Stimulated activated memory B cell treated with anti-CD40 and anti-IgM and Interleukin-4, amounts not matched to agents 10 μg/mL and 1 μg/mL and 100 μg/mL, for 72 hours (primary cell): Measurements from ENCODE around the gene SYPL2.

Experiments
- ATAC-seq: fragments of 150-1000 bp; cut with Tn5 transposase; 2 replicates; pipeline ENCODE4 v1.10.0; 2021
- H3K27ac Mint-ChIP-seq: one replicate; pipeline ENCODE4 v1.8.0; 2022; ENCODE audit warnings: mild to moderate bottlenecking, mixed read lengths
- H3K27me3 Mint-ChIP-seq: one replicate; pipeline ENCODE4 v1.8.0; 2022; ENCODE audit warnings: mixed read lengths
- H3K36me3 Mint-ChIP-seq: one replicate; pipeline ENCODE4 v1.8.0; 2022; ENCODE audit warnings: mixed read lengths
- H3K4me1 Mint-ChIP-seq: one replicate; pipeline ENCODE4 v1.8.0; 2022; ENCODE audit warnings: mixed read lengths
- H3K4me3 Mint-ChIP-seq: one replicate; pipeline ENCODE4 v1.8.0; 2022; ENCODE audit warnings: mild to moderate bottlenecking, moderate library complexity, mixed read lengths
- H3K9me3 Mint-ChIP-seq: one replicate; pipeline ENCODE4 v1.8.0; 2022; ENCODE audit warnings: mixed read lengths

SYPL2 gene

DNA sequence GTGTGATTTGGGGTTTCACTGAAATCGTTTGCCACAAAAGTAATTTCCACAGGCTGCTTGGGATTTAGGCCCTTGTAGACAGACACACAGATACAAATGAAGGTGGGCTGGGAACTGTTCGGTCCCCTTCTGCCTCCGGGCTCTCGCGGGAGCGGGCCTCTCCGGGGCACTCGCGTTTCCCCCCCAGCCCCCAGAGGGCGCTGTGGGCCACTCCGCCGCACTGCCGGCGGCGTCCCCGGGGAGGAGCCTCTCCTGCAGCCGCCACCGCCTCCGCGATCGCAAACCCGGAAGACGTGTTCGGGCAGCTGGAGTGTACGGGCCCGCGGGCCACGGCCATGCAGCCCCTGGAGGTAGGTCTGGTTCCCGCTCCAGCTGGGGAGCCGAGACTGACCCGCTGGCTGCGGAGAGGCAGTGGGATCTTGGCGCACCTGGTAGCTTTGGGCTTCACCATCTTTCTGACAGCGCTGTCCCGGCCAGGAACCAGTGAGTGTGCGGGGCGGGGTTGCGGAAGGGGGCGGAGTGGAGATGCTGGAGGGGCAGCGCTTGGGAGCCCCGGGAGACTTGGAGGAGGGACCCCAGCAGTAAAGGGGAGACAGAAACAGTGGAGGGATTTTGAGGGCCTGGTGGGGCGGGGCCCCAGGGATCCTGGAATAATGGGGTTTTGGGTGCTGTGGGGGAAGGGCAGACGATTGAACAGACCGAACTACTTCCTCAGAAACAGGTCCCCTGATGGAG, 27.6 kb downstream of the SYPL2 start, which contains the start of gene CYB561D1:
TSS of gene CYB561D1 (plus strand) at position 290 of the 735 bp plus-strand sequence. CDS start at position 336, 46 bp downstream.
- H3K4me3 Mint-ChIP-seq: peak within 1 kb of the TSS; percentile 87
- no peaks in the 10 kb centered on the region for H3K27me3 Mint-ChIP-seq
- peak within 1 kb of the TSS; percentile 80 for H3K27ac Mint-ChIP-seq
- no peaks in the 10 kb centered on the region for H3K9me3 Mint-ChIP-seq
- H3K36me3 Mint-ChIP-seq: peaks cover 23% of the 10 kb centered on the region
- ATAC-seq: peak; percentile 94
- H3K4me1 Mint-ChIP-seq: peaks cover 47% of the 10 kb centered on the region

GRCh38 chr1:109495738-109496137, 29.4 kb downstream of the SYPL2 start:
- Mint-ChIP-seq H3K9me3 (no peaks in the 10 kb centered on the region), H3K4me1 (peaks cover 55% of the 10 kb centered on the region)
- no peak for ATAC-seq

DNA sequence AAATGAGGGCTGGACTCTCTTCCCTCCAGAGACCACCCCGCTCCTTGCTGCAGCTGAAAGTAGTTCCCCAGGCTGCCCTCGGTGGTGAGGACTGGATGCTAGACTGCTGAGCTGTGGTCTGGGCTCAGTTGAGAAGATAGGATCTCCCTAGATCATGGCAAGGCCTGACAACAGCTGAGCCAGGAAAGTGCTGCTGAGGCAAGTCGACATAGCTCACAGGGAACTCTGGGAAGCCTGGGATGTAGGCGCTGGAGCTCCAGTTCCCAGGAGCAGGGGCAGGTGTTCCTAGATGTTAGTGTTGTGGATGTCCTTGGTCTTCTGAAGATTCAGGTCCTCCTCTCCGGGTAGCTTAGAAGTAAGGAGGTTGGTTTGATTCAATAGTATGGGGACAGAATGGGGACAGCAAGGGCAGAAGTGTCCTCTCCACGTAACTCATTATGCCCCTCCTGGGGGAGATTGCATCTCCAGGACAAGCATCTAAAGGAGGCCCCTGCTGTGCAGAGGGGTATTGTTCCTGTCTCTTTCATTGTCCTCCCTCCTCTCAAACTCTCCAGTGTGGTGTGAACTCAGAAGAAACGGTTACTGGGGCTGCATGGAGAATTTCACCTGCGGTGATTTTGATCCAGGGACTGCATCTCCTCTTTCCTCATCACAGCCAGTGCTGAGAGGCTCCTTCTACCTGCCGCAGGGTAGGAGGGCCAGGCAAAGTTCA, 31.3 kb downstream of the SYPL2 start:
- H3K4me3 Mint-ChIP-seq: no peak overlapping the region

More at GRCh38 chr1:109495738-109496137, 29.4 kb downstream of the SYPL2 start:
- peaks cover 23% of the 10 kb centered on the region for H3K36me3 Mint-ChIP-seq
- peak overlapping the region; percentile 38 for H3K4me3 Mint-ChIP-seq
- H3K27me3 Mint-ChIP-seq: no peaks in the 10 kb centered on the region
- no peak overlapping the region for H3K27ac Mint-ChIP-seq

DNA sequence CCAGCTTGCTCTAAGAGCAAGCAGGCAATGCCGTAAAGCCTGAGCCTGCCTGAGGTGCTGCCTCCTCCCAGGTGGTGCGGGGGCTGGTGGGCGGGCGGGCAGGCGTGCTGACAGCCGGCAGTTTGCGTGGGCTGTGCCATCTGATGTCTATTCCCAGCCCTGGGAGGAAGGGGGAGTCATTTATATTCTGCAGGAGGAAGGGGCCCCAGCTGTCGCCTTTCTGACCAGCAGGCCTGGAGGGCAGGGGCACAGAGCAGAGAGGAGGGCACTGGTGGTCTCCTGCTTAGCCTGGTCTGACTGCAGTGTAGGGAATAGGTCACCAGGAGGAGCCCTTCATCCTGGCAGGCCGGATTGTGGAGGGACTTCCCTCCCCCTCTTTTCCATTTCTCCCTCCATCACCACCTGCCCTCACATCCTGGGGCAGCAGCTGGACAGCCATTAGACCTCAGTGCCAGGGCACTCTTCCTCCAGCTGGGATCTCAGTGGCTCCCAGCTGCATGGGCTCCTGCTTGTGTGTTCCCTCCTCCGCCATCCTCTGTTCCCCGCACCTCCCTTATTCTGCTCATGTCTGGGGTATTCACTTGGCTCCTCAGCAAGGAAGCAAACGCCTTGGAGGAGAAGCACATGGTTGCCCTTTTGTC, 31.9 kb downstream of the SYPL2 start:
- H3K36me3 Mint-ChIP-seq: peaks cover 23% of the 10 kb centered on the region
- H3K27me3 Mint-ChIP-seq: no peaks in the 10 kb centered on the region
- H3K4me3 Mint-ChIP-seq: no peak overlapping the region
- ATAC-seq: no peak
- peaks cover 58% of the 10 kb centered on the region for H3K4me1 Mint-ChIP-seq
- no peaks in the 10 kb centered on the region for H3K9me3 Mint-ChIP-seq
- H3K27ac Mint-ChIP-seq: no peak overlapping the region

More for the DNA sequence above, 31.3 kb downstream of the SYPL2 start:
- ATAC-seq: no peak
- H3K36me3 Mint-ChIP-seq: peaks cover 23% of the 10 kb centered on the region
- no peaks in the 10 kb centered on the region for H3K9me3 Mint-ChIP-seq
- no peak overlapping the region for H3K27ac Mint-ChIP-seq
- H3K27me3 Mint-ChIP-seq: no peaks in the 10 kb centered on the region
- H3K4me1 Mint-ChIP-seq: peaks cover 58% of the 10 kb centered on the region

GRCh38 chr1:109499081-109499480, 32.7 kb downstream of the SYPL2 start:
- H3K36me3 Mint-ChIP-seq: peaks cover 23% of the 10 kb centered on the region
- H3K4me1 Mint-ChIP-seq: peaks cover 58% of the 10 kb centered on the region
- no peak overlapping the region for H3K4me3 Mint-ChIP-seq
- H3K9me3 Mint-ChIP-seq: no peaks in the 10 kb centered on the region
- no peaks in the 10 kb centered on the region for H3K27me3 Mint-ChIP-seq
- no peak for ATAC-seq
- no peak overlapping the region for H3K27ac Mint-ChIP-seq

- H3K27me3 Mint-ChIP-seq: no peaks in the 10 kb centered on the region
- no peaks in the 10 kb centered on the region for H3K9me3 Mint-ChIP-seq
- ATAC-seq: no peak
- H3K4me3 Mint-ChIP-seq: no peak overlapping the region
- H3K36me3 Mint-ChIP-seq: peaks cover 23% of the 10 kb centered on the region
- H3K27ac Mint-ChIP-seq: no peak overlapping the region
- peaks cover 52% of the 10 kb centered on the region for H3K4me1 Mint-ChIP-seq
Measured at GRCh38 chr1:109499661-109500536, 33.6 kb downstream of the SYPL2 start.

DNA sequence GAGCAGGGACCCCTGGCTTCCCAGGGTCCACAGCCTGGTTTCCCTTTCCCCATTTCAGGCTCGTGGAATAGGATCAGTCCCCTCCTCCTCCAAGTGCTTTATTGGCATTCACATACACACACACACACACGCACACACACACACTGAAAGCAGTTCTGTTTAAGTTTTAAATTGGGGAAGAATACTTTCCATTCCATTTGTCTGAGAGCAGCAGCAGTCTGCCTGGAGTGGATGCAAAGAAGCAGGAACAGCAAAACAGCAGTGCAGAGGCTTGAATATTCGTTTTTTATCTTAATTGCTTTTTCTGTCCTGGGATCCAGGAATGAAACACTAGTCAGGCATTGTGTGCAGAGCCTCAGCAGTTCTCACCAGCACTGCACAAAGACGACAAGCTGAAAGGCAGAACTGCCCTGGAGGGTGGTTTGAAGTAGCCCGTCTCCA, 34.6 kb downstream of the SYPL2 start:
- H3K27me3 Mint-ChIP-seq: no peaks in the 10 kb centered on the region
- H3K4me1 Mint-ChIP-seq: peaks cover 41% of the 10 kb centered on the region
- peaks cover 19% of the 10 kb centered on the region for H3K36me3 Mint-ChIP-seq
- no peaks in the 10 kb centered on the region for H3K9me3 Mint-ChIP-seq
- no peak for ATAC-seq
- no peak overlapping the region for H3K4me3 Mint-ChIP-seq
- no peak overlapping the region for H3K27ac Mint-ChIP-seq

DNA sequence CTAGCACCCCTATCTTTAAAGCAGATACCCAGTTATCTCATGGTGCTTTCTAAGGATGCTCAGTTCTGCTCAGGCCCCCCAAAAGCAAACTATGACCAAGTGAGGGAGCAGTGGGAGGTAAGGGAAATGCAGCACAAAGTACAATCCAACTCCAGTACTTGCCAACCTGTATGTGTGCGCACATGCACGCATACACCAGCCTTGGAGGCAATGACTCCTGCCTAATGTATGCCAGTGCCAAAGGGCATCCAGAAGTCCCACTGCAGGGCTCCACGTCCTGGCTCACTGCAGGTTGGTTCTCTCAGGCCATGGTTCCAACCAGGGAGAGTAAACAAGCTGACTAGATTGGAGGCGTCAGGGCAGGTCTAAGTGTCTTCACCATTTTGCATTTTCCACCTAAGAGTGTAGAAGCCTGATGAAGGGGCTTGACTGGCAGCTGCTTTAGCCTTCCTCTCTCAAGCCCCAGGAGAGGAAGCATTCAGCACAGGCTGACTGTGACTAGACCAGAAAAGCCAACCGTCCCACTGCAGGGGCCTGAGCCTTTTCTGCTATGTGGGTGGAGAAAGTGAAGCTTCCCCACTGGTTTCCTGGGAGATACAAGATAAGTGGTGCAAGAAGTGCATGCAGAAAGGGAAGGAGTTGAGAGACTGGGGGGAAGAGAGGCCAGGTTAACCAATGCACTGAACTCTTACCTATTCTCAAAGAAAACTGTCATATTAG, 35.5 kb downstream of the SYPL2 start:
- H3K27ac Mint-ChIP-seq: no peak overlapping the region
- ATAC-seq: no peak
- H3K9me3 Mint-ChIP-seq: no peaks in the 10 kb centered on the region
- no peak overlapping the region for H3K4me3 Mint-ChIP-seq
- H3K4me1 Mint-ChIP-seq: peaks cover 33% of the 10 kb centered on the region
- no peaks in the 10 kb centered on the region for H3K27me3 Mint-ChIP-seq
- peaks cover 12% of the 10 kb centered on the region for H3K36me3 Mint-ChIP-seq

GRCh38 chr1:109502364-109502851, 36.1 kb downstream of the SYPL2 start:
- H3K4me1 Mint-ChIP-seq: peaks cover 30% of the 10 kb centered on the region
- no peaks in the 10 kb centered on the region for H3K9me3 Mint-ChIP-seq
- no peaks in the 10 kb centered on the region for H3K27me3 Mint-ChIP-seq
- H3K27ac Mint-ChIP-seq: no peak overlapping the region
- H3K4me3 Mint-ChIP-seq: no peak overlapping the region
- no peak for ATAC-seq
- H3K36me3 Mint-ChIP-seq: peaks cover 10% of the 10 kb centered on the region

- Mint-ChIP-seq H3K9me3 (no peaks in the 10 kb centered on the region), H3K27me3 (no peaks in the 10 kb centered on the region), H3K4me3 (no peak overlapping the region), H3K27ac (no peak overlapping the region), H3K4me1 (peaks cover 27% of the 10 kb centered on the region), H3K36me3 (peaks cover 8% of the 10 kb centered on the region)
- no peak for ATAC-seq
Measured at GRCh38 chr1:109503935-109504334, 37.6 kb downstream of the SYPL2 start.

DNA sequence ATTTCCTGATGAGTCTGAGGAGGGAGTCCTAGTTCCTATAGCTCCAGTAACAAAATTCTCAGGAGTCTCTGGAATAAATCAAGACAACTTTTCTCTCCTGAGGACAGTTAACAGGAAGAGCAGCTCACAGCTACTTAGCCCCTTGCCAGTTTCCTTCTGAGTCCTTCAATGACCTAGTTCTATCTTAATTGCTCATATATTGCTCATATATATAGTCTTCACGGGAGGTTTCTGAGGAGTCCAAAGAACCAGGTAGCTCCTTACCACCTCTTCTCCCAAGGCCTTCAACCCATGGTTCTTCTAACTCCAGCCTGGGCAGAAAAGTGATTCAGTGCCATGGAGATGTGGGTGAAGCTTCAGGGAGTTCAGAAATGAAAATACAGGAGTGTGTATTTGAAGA, 38.6 kb downstream of the SYPL2 start:
- Mint-ChIP-seq H3K36me3 (peaks cover 2% of the 10 kb centered on the region), H3K27me3 (peaks cover under 1% of the 10 kb centered on the region), H3K27ac (no peak overlapping the region), H3K9me3 (no peaks in the 10 kb centered on the region), H3K4me1 (peaks cover 25% of the 10 kb centered on the region), H3K4me3 (no peak overlapping the region)
- ATAC-seq: no peak

DNA sequence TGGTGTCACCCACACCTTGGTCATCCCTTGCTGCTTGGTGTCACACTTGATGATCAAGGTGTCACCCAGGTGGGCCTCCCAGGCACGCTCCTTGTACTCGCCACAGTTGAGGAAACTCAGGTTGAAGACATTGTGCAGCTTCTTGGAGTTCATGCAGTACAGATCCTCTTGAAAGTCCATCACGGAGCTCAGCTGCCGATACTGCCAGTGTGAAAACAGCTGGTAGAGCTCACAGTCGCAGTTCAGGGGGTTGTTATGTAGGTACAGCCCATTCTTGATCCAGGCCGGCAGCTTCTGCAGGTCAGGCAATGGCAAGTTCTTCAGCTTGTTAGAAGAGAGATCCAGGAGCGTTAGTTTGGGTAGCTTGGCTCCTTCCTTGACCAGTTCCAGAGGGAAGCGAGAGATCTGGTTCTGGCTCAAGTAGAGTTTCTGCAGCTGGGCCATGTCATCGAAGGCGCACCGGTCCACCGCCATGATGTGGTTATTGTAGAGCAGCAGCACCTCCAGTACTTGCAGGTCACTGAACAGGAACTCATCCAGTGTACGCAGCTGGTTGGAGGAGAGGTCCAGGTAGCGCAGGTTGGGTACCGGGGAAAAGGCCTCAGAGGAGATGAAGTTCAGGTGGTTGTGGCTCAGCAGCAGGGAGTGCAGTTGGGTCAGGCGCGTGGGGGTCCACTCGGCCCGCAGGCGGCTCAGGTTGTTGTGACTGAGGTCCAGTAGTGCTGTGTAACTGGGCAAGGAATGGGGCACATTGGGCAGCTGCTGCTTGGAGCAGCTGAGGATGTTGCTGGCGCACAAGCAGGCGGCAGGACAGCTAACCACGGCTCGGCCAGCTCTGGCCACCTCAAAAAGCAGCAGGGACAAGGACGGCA, 41.9 kb downstream of the SYPL2 start:
- Mint-ChIP-seq H3K27ac (peak overlapping the region; percentile 70), H3K27me3 (peaks cover 26% of the 10 kb centered on the region), H3K36me3 (no peaks in the 10 kb centered on the region), H3K9me3 (no peaks in the 10 kb centered on the region), H3K4me1 (peaks cover 22% of the 10 kb centered on the region), H3K4me3 (peak overlapping the region; percentile 89)
- no peak for ATAC-seq

GRCh38 chr1:109508873-109509175, 42.5 kb downstream of the SYPL2 start:
- H3K27me3 Mint-ChIP-seq: peaks cover 26% of the 10 kb centered on the region
- H3K27ac Mint-ChIP-seq: peak overlapping the region; percentile 70
- peaks cover 22% of the 10 kb centered on the region for H3K4me1 Mint-ChIP-seq
- no peak for ATAC-seq
- H3K36me3 Mint-ChIP-seq: no peaks in the 10 kb centered on the region
- H3K4me3 Mint-ChIP-seq: peak overlapping the region; percentile 89
- H3K9me3 Mint-ChIP-seq: no peaks in the 10 kb centered on the region
